Stomach (tissue), 4 donors: ENCODE measurements around the gene PRTG.

Source experiments
- CTCF ChIP-seq, 7 experiments: fragments of 450-650 bp in 4 of 7; fragments of 200-600 bp in 3 of 7; sonication (generic) in 3 of 7; IDR thresholded peaks; one replicate each; pipeline ENCODE4 v1.5.1; 2016 to 2019; ENCODE audit warnings: antibody characterized with exemption in 7 of 7, control low read depth in 2 of 7, mild to moderate bottlenecking in 1 of 7
- EP300 ChIP-seq: sonication (generic); formaldehyde crosslinking; IDR thresholded peaks from one replicate; pipeline ENCODE4 v1.6.1; 2017; ENCODE audit warnings: antibody characterized with exemption
- POLR2A ChIP-seq, 4 donors: fragments of 450-650 bp; IDR thresholded peaks; one replicate each; pipeline ENCODE4 v1.6.1; 2016; ENCODE audit warnings: antibody characterized with exemption in 4 of 4, control low read depth in 2 of 4, mild to moderate bottlenecking in 1 of 4, moderate library complexity in 1 of 4
- POLR2AphosphoS5 ChIP-seq, 3 donors: sonication (generic); formaldehyde crosslinking; IDR thresholded peaks; one replicate each; pipeline ENCODE4 v1.6.1; 2016; ENCODE audit warnings: antibody characterized with exemption in 3 of 3

- TF ChIP-seq CTCF (IDR thresholded peaks at IDR 0.05): no peak
- TF ChIP-seq POLR2A (IDR thresholded peaks at IDR 0.05): no peak
- TF ChIP-seq EP300: no peak
- no peak for TF ChIP-seq POLR2AphosphoS5 (IDR thresholded peaks at IDR 0.05)
Observed at GRCh38 chr15:55740981-55741832, 1.7 kb downstream of the PRTG start.
